ENCODE results near the gene GUCY2D. TPM values are rescaled to one million over a fixed set of nuclear protein-coding genes. Genes with fewer than 3 reads are reported as not detected.
A peak's percentile ranks its signal among the peaks of the same experiment; 100 is the strongest.
"Not testable (repeated sequence)": the region's sequence is repeated elsewhere in the genome, so short reads cannot be mapped to it uniquely, and the experiment has no call there.

GUCY2D gene
- total and polyA plus RNA-seq, 2 donors, result 0.02 to 0.05 TPM

DNA sequence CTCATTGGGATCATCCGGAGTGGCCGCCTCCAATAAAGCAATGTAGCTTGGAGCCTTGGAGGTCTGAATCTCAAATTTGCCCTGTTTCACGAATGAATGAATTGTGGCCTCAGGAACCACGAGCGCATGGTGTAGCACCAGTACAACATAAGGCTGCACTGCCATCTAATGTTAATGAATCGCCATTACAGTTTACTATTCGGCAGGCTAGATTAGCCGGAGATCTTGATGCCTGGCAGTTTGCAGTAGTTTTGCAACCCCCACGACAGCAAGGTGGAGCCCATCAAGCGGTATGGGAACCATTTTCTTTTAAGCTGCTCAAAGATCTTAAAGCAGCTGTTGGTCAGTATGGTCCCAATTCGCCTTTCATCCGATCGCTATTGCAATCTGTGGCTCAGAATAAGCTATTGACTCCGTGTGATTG lies 55.3 kb downstream of the GUCY2D start:
- WGBS, result 22% methylated on average over 14 of the region's 14 CpGs
- Histone ChIP-seq H3K27me3 (ENCODE audit: control insufficient read depth in 2 of 2, insufficient read depth in 1 of 2, low read length in 1 of 2) (peaks cover 26 to 64% of the 10 kb centered on the region in 2 donors), H3K36me3 (ENCODE audit: control insufficient read depth in 2 of 2, insufficient read depth in 2 of 2, low read length in 1 of 2) (no peaks in the 10 kb centered on the region), H3K27ac (ENCODE audit: low read depth in 1 of 2, low read length in 1 of 2) (no peak overlapping the region), H3K4me3 (ENCODE audit: low read length in 2 of 2) (no peak overlapping the region), H3K4me1 (ENCODE audit: control insufficient read depth in 2 of 2, insufficient read depth in 2 of 2, low read length in 2 of 2) (no peaks in the 10 kb centered on the region), H3K9me3 (ENCODE audit: control insufficient read depth in 2 of 2, insufficient read depth in 1 of 2, low read length in 1 of 2) (no peaks in the 10 kb centered on the region)
- DNase-seq (ENCODE audit: low read depth in 6 of 9, low spot score in 9 of 9), result peak; percentile 29 to 70 (median 33)

DNA sequence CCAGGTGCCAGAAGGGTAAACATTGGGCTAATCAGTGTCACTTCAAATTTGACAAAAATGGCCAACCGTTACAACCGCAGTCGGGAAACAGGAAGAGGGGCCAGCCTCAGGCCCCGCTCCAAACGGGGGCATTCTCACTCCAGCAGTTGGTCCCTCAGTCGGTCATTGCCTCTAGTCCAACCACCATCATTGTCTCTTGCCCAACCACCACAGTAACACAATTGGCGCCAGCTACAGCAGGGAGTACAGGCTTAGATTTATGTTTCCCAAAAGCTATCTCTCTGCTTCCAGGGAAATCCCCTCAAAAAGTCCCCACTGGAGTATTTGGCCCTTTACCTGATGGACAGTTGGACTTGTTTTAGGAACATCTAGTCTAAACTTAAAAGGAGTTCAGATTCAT lies 56.7 kb downstream of the GUCY2D start:
- Histone ChIP-seq H3K36me3 (ENCODE audit: control insufficient read depth in 2 of 2, insufficient read depth in 2 of 2, low read length in 1 of 2) (no peaks in the 10 kb centered on the region), H3K27me3 (ENCODE audit: control insufficient read depth in 2 of 2, insufficient read depth in 1 of 2, low read length in 1 of 2) (peaks cover 33 to 79% of the 10 kb centered on the region in 2 donors), H3K9me3 (ENCODE audit: control insufficient read depth in 2 of 2, insufficient read depth in 1 of 2, low read length in 1 of 2) (no peaks in the 10 kb centered on the region), H3K4me1 (ENCODE audit: control insufficient read depth in 2 of 2, insufficient read depth in 2 of 2, low read length in 2 of 2) (no peaks in the 10 kb centered on the region), H3K4me3 (ENCODE audit: low read length in 2 of 2) (no peak overlapping the region), H3K27ac (ENCODE audit: low read depth in 1 of 2, low read length in 1 of 2) (no peak overlapping the region)
- 4% methylated on average over 7 of the region's 7 CpGs for WGBS
- peak in 1 of 9 donors; percentile 18 for DNase-seq (ENCODE audit: low read depth in 6 of 9, low spot score in 9 of 9)

DNA sequence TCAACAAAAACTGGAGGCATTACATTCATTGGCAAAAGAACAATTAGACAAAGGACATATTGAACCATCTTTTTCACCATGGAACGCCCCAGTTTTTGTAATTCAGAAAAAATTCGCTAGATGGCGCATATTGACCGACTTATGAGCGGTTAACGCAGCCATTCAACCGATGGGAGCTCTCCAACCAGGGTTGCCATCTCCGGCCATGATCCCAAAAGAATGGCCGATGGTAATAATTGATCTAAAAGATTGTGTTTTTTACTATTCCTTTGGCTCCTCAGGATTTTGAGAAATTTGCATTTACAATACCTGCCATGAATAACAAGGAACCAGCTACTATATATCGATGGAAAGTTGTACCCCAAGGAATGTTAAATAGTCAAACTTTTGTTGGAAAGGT lies 57.9 kb downstream of the GUCY2D start:
- WGBS, result 10% methylated on average over 10 of the region's 10 CpGs
- no peaks in the 10 kb centered on the region for H3K9me3 ChIP-seq (ENCODE audit: control insufficient read depth in 2 of 2, insufficient read depth in 1 of 2, low read length in 1 of 2)
- H3K36me3 ChIP-seq (ENCODE audit: control insufficient read depth in 2 of 2, insufficient read depth in 2 of 2, low read length in 1 of 2), result no peaks in the 10 kb centered on the region
- peak in 8 of 9 donors; percentile 21 to 79 (median 57) for DNase-seq (ENCODE audit: low read depth in 6 of 9, low spot score in 9 of 9)
- H3K4me1 ChIP-seq (ENCODE audit: control insufficient read depth in 2 of 2, insufficient read depth in 2 of 2, low read length in 2 of 2), result no peaks in the 10 kb centered on the region
- H3K27me3 ChIP-seq (ENCODE audit: control insufficient read depth in 2 of 2, insufficient read depth in 1 of 2, low read length in 1 of 2), result peaks cover 36 to 90% of the 10 kb centered on the region in 2 donors
- H3K4me3 ChIP-seq (ENCODE audit: low read length in 2 of 2), result no peak overlapping the region
- no peak overlapping the region for H3K27ac ChIP-seq (ENCODE audit: low read depth in 1 of 2, low read length in 1 of 2)

DNA sequence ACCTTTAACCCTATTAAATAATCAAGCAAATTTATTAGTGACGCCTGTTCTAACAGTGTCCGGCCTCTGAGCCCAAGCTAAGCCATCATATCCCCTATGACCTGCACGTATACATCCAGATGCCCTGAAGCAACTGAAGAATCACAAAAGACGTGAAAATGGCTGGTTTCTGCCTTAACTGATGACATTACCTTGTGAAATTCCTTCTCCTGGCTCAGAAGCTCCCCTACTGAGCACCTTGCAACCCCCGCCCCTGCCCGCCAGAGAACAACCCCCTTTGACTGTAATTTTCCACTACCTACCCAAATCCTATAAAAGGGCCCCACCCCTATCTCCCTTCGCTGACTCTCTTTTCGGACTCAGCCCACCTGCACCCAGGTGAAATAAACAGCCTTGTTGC lies 59.4 kb downstream of the GUCY2D start:
- not testable (repeated sequence) for H3K4me1 ChIP-seq (ENCODE audit: control insufficient read depth in 2 of 2, insufficient read depth in 2 of 2, low read length in 2 of 2); DNase-seq (ENCODE audit: low read depth in 6 of 9, low spot score in 9 of 9)

DNA sequence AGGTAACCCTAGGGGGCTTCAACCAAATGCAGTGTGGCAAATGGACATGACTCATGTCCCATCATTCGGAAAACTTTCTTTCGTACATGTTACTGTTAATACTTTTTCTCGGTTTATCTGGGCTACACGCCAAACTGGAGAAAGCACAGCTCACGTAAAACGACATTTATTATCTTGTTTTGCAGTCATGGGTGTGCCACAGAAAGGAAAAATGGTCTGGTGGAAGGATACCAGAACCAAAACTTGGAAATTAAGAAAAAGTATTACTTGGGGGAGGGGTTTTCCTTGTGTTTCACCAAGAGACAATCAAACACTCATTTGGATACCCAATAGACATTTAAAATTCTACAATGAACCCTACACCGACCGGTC lies 60.0 kb downstream of the GUCY2D start:
- WGBS, result 70% methylated on average over 8 of the region's 8 CpGs
- H3K27ac ChIP-seq (ENCODE audit: low read depth in 1 of 2, low read length in 1 of 2), result peak overlapping the region in 1 of 2 donors; percentile 18
- no peaks in the 10 kb centered on the region for H3K4me1 ChIP-seq (ENCODE audit: control insufficient read depth in 2 of 2, insufficient read depth in 2 of 2, low read length in 2 of 2)
- no peak for DNase-seq (ENCODE audit: low read depth in 6 of 9, low spot score in 9 of 9)
- H3K9me3 ChIP-seq (ENCODE audit: control insufficient read depth in 2 of 2, insufficient read depth in 1 of 2, low read length in 1 of 2), result no peaks in the 10 kb centered on the region
- H3K27me3 ChIP-seq (ENCODE audit: control insufficient read depth in 2 of 2, insufficient read depth in 1 of 2, low read length in 1 of 2), result peaks cover 38 to 92% of the 10 kb centered on the region in 2 donors
- no peaks in the 10 kb centered on the region for H3K36me3 ChIP-seq (ENCODE audit: control insufficient read depth in 2 of 2, insufficient read depth in 2 of 2, low read length in 1 of 2)
- no peak overlapping the region for H3K4me3 ChIP-seq (ENCODE audit: low read length in 2 of 2)

More for the DNA sequence above, 59.4 kb downstream of the GUCY2D start:
- 92% methylated on average over 8 of the region's 8 CpGs for WGBS
- H3K36me3 ChIP-seq (ENCODE audit: control insufficient read depth in 2 of 2, insufficient read depth in 2 of 2, low read length in 1 of 2); H3K4me3 ChIP-seq (ENCODE audit: low read length in 2 of 2); H3K9me3 ChIP-seq (ENCODE audit: control insufficient read depth in 2 of 2, insufficient read depth in 1 of 2, low read length in 1 of 2); H3K27ac ChIP-seq (ENCODE audit: low read depth in 1 of 2, low read length in 1 of 2): not testable (repeated sequence)
- H3K27me3 ChIP-seq (ENCODE audit: control insufficient read depth in 2 of 2, insufficient read depth in 1 of 2, low read length in 1 of 2), result peaks cover 39 to 92% of the 10 kb centered on the region in 2 donors

DNA sequence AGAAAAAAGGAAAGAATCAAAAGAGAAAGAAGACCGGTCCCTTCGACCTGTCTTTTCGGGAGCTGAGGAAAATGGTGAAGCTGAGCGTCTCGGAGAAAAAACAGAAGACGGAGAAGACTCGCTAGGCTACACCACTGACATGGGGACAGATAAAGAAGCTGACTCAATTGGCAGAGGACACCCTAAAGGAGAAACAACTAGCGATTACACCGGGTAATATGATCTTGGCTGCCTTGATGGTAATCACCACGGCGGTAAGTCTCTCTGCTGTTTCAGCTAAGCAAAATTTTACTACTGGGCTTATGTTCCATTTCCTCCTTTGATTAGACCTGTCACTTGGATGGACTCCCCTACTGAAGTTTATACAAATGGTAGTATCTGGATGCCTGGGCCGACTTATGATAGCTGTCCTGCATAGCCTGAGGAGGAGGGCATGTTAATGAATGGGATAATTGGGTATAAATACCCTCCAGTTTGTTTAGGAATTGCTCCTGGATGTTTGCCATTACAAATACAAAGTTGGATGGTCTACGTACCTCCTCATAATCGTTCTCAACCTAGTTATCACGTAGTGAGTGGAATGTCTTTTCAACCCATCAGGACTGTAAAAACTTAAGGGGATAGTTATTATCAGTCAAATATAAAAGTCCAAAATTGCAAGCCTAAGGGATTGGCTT lies 60.5 kb downstream of the GUCY2D start:
- 44% methylated on average over 15 of the region's 15 CpGs for WGBS
- no peak for DNase-seq (ENCODE audit: low read depth in 6 of 9, low spot score in 9 of 9)
- H3K27ac ChIP-seq (ENCODE audit: low read depth in 1 of 2, low read length in 1 of 2), result no peak overlapping the region
- no peaks in the 10 kb centered on the region for H3K4me1 ChIP-seq (ENCODE audit: control insufficient read depth in 2 of 2, insufficient read depth in 2 of 2, low read length in 2 of 2)
- H3K9me3 ChIP-seq (ENCODE audit: control insufficient read depth in 2 of 2, insufficient read depth in 1 of 2, low read length in 1 of 2), result no peaks in the 10 kb centered on the region
- H3K27me3 ChIP-seq (ENCODE audit: control insufficient read depth in 2 of 2, insufficient read depth in 1 of 2, low read length in 1 of 2), result peaks cover 36 to 93% of the 10 kb centered on the region in 2 donors
- H3K4me3 ChIP-seq (ENCODE audit: low read length in 2 of 2), result no peak overlapping the region
- H3K36me3 ChIP-seq (ENCODE audit: control insufficient read depth in 2 of 2, insufficient read depth in 2 of 2, low read length in 1 of 2), result no peaks in the 10 kb centered on the region

DNA sequence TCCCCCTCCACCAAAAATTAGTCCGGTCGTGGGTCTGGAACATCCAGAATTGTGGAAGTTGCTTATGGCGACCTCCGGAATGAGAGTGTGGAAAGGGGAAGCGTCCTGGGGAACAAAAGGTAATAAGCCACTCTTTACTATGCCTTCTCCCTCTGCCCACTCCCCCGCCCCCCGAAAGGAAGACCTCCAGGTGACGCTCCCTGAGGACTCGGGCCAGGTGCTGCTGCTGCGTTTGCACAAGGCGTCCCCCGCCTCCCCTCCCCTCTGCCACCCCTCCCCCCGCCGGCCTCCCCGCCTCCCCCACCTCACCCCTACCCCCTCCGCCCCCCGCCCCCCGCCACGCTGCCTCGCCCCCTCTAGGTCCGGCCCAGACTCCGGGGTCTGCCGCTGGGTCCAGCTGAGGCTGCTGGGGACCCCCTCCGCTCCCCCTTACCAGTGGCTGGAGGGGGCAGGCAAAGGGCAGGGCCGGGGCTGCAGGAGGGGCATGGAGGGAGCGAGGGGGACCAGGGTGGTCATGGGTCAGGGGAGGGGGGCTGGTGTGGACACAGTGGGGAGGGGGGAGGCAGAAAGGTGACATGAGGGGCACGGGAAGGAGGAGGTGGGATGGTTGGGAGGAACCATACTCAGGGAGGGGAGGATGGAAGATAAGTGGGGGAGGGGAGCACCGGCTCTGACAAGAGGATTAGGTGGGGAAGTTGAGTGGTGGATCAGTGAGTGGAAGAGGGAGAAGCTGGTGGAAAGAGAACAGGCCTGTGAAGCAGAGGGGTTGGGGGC lies 61.5 kb downstream of the GUCY2D start:
- Histone ChIP-seq H3K4me3 (ENCODE audit: low read length in 2 of 2) (no peak overlapping the region), H3K27me3 (ENCODE audit: control insufficient read depth in 2 of 2, insufficient read depth in 1 of 2, low read length in 1 of 2) (peaks cover 33 to 90% of the 10 kb centered on the region in 2 donors)
- 11% methylated on average over 28 of the region's 28 CpGs for WGBS

DNA sequence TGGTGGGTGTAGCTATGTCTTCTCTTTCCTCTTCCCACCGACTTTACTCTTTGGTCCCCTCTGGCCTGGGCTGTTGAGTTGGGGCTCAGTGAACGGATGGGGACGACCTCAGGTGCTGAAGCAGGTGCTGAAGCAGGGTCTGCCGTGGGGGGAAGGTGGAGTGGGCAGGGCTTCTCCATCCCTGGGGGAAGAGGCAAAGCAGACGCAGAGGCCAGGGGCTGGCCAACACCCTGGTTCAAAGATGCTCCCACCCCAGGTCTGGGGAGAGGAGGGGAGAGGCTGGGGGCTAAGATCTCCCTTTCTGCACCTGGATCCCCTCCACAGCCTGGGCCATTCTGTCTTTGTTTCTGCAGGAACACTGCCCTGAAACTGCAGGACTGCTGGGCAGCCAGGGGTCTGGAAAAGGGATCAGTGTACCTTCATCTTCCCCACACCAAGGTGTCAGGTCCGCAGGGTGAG lies 62.2 kb downstream of the GUCY2D start:
- WGBS, result 59% methylated on average over 6 of the region's 6 CpGs
- Histone ChIP-seq H3K27ac (ENCODE audit: low read depth in 1 of 2, low read length in 1 of 2) (no peak overlapping the region), H3K36me3 (ENCODE audit: control insufficient read depth in 2 of 2, insufficient read depth in 2 of 2, low read length in 1 of 2) (no peaks in the 10 kb centered on the region), H3K4me3 (ENCODE audit: low read length in 2 of 2) (no peak overlapping the region), H3K4me1 (ENCODE audit: control insufficient read depth in 2 of 2, insufficient read depth in 2 of 2, low read length in 2 of 2) (no peaks in the 10 kb centered on the region), H3K9me3 (ENCODE audit: control insufficient read depth in 2 of 2, insufficient read depth in 1 of 2, low read length in 1 of 2) (no peaks in the 10 kb centered on the region), H3K27me3 (ENCODE audit: control insufficient read depth in 2 of 2, insufficient read depth in 1 of 2, low read length in 1 of 2) (peaks cover 34 to 90% of the 10 kb centered on the region in 2 donors)
- no peak for DNase-seq (ENCODE audit: low read depth in 6 of 9, low spot score in 9 of 9)

More for the DNA sequence above, 61.5 kb downstream of the GUCY2D start:
- Histone ChIP-seq H3K36me3 (ENCODE audit: control insufficient read depth in 2 of 2, insufficient read depth in 2 of 2, low read length in 1 of 2) (no peaks in the 10 kb centered on the region), H3K9me3 (ENCODE audit: control insufficient read depth in 2 of 2, insufficient read depth in 1 of 2, low read length in 1 of 2) (no peaks in the 10 kb centered on the region), H3K4me1 (ENCODE audit: control insufficient read depth in 2 of 2, insufficient read depth in 2 of 2, low read length in 2 of 2) (no peaks in the 10 kb centered on the region), H3K27ac (ENCODE audit: low read depth in 1 of 2, low read length in 1 of 2) (no peak overlapping the region)
- DNase-seq (ENCODE audit: low read depth in 6 of 9, low spot score in 9 of 9), result no peak

Measured in thymus (tissue), 11 donors.